Measurements from ENCODE around the gene ZNF446. TPM values are rescaled to one million over a fixed set of nuclear protein-coding genes. Genes with fewer than 3 reads are reported as not detected.
"Not testable (repeated sequence)": the region's sequence is repeated elsewhere in the genome, so short reads cannot be mapped to it uniquely, and the experiment has no call there.

The ZNF446 gene
- total RNA-seq, 4 donors from 2014 or later = 18.4 to 31.6 (median 26.2) TPM

DNA sequence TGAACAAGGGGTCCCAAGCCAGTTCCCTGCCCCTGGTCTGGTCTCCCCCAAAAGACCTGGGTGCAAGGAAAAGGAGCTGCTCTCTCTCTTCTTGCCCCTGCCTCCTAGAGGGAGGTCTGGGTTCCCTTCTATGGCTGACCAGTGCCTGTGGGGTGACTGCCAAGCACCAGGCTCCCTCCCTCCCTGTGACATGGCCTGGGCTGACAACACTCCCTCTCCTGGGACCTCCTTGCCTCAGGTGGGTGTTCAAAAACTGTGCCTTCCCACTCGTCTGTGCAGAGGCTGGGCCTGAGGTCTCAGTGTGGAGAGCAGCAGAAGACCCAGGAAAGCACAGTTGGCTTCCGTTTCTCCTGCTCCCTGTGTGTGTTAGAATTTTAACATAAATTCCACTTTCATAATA is 4.7 kb downstream of the ZNF446 start:
- Histone ChIP-seq H3K4me3 (no peak overlapping the region), H3K9me3 (no peaks in the 10 kb centered on the region), H3K4me1 (peaks cover 0 to 14% (median 10%) of the 10 kb centered on the region in 4 donors), H3K36me3 (peaks cover 0 to 49% (median 0%) of the 10 kb centered on the region in 3 donors), H3K27ac (no peak overlapping the region), H3K27me3 (no peaks in the 10 kb centered on the region)
- no peak for DNase-seq (ENCODE audit: low spot score in 2 of 2)
- TF ChIP-seq POLR2A (IDR thresholded peaks at IDR 0.05) (no peak), EP300 (IDR thresholded peaks at IDR 0.05) (no peak)
- TF ChIP-seq, protein P1, sequence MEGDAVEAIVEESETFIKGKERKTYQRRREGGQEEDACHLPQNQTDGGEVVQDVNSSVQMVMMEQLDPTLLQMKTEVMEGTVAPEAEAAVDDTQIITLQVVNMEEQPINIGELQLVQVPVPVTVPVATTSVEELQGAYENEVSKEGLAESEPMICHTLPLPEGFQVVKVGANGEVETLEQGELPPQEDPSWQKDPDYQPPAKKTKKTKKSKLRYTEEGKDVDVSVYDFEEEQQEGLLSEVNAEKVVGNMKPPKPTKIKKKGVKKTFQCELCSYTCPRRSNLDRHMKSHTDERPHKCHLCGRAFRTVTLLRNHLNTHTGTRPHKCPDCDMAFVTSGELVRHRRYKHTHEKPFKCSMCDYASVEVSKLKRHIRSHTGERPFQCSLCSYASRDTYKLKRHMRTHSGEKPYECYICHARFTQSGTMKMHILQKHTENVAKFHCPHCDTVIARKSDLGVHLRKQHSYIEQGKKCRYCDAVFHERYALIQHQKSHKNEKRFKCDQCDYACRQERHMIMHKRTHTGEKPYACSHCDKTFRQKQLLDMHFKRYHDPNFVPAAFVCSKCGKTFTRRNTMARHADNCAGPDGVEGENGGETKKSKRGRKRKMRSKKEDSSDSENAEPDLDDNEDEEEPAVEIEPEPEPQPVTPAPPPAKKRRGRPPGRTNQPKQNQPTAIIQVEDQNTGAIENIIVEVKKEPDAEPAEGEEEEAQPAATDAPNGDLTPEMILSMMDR (IDR thresholded peaks at IDR 0.05) = no peak
- WGBS, 2 donors = 76 to 77% methylated on average over 2 of the region's 2 CpGs

DNA sequence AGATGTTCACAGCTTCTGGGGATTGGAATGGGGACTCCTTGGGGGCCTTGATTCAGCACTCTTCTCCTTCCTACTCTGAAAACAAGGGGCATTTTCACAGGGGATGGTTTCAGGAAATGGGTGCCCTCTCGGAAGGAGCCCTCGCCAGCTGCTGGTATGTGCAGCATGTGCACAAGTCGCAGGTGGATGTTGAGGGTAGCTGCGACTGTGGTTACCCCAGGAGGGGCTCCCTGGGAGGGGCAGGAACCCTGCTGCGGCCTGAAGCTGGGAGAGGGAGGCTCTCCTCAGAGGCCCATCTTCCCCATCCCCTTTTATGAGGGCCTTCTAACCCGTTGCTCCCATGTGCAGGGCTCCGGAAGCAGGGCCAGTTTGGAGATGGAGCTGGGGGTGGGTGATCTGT is 6.2 kb downstream of the ZNF446 start:
- TF ChIP-seq, protein P1 (IDR thresholded peaks at IDR 0.05) = no peak
- TF ChIP-seq POLR2A (IDR thresholded peaks at IDR 0.05) (no peak), EP300 (IDR thresholded peaks at IDR 0.05) (no peak)
- Histone ChIP-seq H3K36me3 (peaks cover 0 to 49% (median 0%) of the 10 kb centered on the region in 3 donors), H3K27ac (no peak overlapping the region), H3K4me1 (peaks cover 0 to 2% (median under 1%) of the 10 kb centered on the region in 4 donors), H3K27me3 (no peaks in the 10 kb centered on the region), H3K9me3 (no peaks in the 10 kb centered on the region), H3K4me3 (no peak overlapping the region)
- DNase-seq (ENCODE audit: low spot score in 2 of 2) = no peak
- 86 to 90% methylated on average over 6 to 7 of the region's 7 CpGs for WGBS, 2 donors

DNA sequence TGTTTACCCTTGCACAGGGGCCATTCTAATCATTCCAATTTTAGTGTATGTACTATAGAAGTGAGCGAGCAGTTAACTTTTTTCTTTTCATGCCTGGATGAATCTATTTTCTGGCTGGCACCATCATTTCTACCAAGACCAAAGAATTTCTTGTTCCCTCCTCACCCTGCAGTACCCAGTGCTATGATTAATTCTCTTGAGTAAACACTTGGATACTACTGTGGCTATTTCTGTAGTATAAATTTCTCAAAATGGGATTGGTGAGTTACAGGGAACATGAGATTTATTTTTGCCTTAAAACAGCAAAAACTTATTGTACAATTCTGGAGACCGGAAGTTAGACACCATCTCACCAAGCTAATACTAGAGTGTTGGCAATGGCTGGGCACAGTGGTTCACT is 7.6 kb downstream of the ZNF446 start:
- peaks cover 0 to 40% (median 0%) of the 10 kb centered on the region in 3 donors for H3K36me3 ChIP-seq
- no peaks in the 10 kb centered on the region for H3K9me3 ChIP-seq
- H3K27me3 ChIP-seq = no peaks in the 10 kb centered on the region
- DNase-seq (ENCODE audit: low spot score in 2 of 2) = no peak
- H3K4me1 ChIP-seq = no peaks in the 10 kb centered on the region
- no peak for TF ChIP-seq POLR2A (IDR thresholded peaks at IDR 0.05)
- TF ChIP-seq, protein P1 (IDR thresholded peaks at IDR 0.05) = no peak
- TF ChIP-seq EP300 (IDR thresholded peaks at IDR 0.05) = no peak
- no peak overlapping the region for H3K27ac ChIP-seq
- WGBS, 2 donors = 83 to 90% methylated on average over 2 of the region's 2 CpGs
- no peak overlapping the region for H3K4me3 ChIP-seq

DNA sequence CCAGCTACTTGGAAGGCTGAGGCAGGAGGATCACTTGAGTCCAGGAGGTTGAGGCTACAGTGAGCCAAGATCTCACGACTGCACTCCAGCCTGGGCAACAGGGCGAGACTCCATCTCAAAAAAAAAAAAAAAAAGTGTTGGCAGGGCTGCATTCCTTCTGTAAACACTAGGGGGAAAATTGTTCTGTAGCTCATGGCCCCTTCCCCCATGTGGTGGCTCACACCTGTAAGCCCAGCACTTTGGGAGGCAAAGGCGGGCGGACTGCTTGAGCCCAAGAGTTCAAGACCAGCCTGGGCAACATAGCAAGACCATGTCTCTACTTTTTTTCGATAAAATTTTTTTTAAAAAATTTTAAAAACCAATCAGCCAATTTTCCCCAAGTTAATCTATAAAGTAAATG is 8.2 kb downstream of the ZNF446 start:
- 94% methylated on average over 5 of the region's 5 CpGs for WGBS, 2 donors
- H3K4me3 ChIP-seq; DNase-seq (ENCODE audit: low spot score in 2 of 2); H3K27ac ChIP-seq; H3K4me1 ChIP-seq; H3K27me3 ChIP-seq; H3K9me3 ChIP-seq: not testable (repeated sequence)
- peaks cover 0 to 34% (median 0%) of the 10 kb centered on the region in 3 donors for H3K36me3 ChIP-seq

DNA sequence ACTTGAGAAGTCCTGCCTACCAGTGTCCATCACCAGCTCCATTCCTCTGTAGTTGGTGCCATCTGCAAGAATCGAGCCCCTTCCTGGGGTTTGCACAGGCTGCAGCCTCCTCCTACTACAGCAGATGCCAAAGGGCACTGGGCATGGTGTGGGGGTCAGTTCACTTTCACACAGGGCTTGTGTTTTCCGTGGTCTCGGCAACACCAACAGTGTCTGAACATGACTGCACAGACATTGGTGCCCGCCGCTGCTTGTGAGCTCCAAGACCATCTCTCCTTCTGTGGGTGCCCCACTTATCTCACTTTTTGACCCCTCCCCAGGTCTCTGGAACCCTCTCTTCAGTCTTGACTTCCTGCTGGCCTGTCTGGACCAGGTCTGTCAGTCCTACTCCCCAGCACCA is 15.2 kb downstream of the ZNF446 start:
- Histone ChIP-seq H3K9me3 (no peaks in the 10 kb centered on the region), H3K27me3 (no peaks in the 10 kb centered on the region), H3K27ac (no peak overlapping the region), H3K36me3 (no peaks in the 10 kb centered on the region), H3K4me3 (no peak overlapping the region), H3K4me1 (no peaks in the 10 kb centered on the region)
- 79 to 88% methylated on average over 5 of the region's 5 CpGs for WGBS, 2 donors
- no peak for DNase-seq (ENCODE audit: low spot score in 2 of 2)
- TF ChIP-seq POLR2A (IDR thresholded peaks at IDR 0.05) (no peak), EP300 (IDR thresholded peaks at IDR 0.05) (no peak)
- TF ChIP-seq, protein P1 (IDR thresholded peaks at IDR 0.05) = no peak

DNA sequence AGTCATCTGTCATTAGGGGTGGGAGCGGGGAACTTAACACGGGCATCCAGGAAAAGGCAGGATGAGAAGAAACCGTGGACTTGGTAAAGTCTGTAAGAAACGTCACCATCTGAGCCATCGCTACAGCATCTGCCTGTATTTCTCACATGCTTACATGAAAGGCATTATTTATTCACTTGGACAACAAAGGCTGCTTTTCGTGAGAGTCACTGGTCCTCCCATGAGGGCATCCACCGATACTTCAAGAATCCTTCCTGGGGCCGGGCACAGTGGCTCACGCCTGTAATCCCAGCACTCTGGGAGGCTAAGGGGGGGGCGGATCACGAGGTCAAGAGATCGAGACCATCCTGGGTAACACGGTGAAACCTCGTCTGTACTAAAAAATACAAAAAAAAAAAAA is 16.1 kb downstream of the ZNF446 start:
- Histone ChIP-seq H3K27me3 (no peaks in the 10 kb centered on the region), H3K27ac (no peak overlapping the region), H3K36me3 (no peaks in the 10 kb centered on the region), H3K4me1 (peaks cover 0 to 2% (median 0%) of the 10 kb centered on the region in 4 donors), H3K9me3 (no peaks in the 10 kb centered on the region), H3K4me3 (no peak overlapping the region)
- TF ChIP-seq, protein P1 (IDR thresholded peaks at IDR 0.05) = no peak
- TF ChIP-seq POLR2A (IDR thresholded peaks at IDR 0.05) = no peak
- TF ChIP-seq EP300 (IDR thresholded peaks at IDR 0.05) = no peak
- DNase-seq (ENCODE audit: low spot score in 2 of 2) = no peak
- 59 to 68% methylated on average over 14 of the region's 14 CpGs for WGBS, 2 donors

Data from tibial nerve (tissue), 4 donors.